IPS-20b (cell line): ENCODE results near the gene NAV1.
"Not testable (repeated sequence)": the region's sequence is repeated elsewhere in the genome, so short reads cannot be mapped to it uniquely, and the experiment has no call there.

Experiments used
- H3K27ac ChIP-seq: one replicate; pipeline ENCODE4 v1.5.1; 2013; ENCODE audit warnings: low read length
- H3K27me3 ChIP-seq: 2 replicates; pipeline ENCODE4 v1.6.1; 2013; ENCODE audit warnings: mild to moderate bottlenecking, low read length, inconsistent platforms; ENCODE audit not compliant: insufficient read depth
- H3K36me3 ChIP-seq: 2 replicates; pipeline ENCODE4 v1.6.1; 2013; ENCODE audit warnings: low read depth, mild to moderate bottlenecking, inconsistent platforms, low read length, moderate library complexity; ENCODE audit not compliant: insufficient read depth
- H3K4me1 ChIP-seq: 2 replicates; pipeline ENCODE4 v1.6.1; 2013; ENCODE audit warnings: mild to moderate bottlenecking, control low read depth, inconsistent platforms, low read length, moderate library complexity; ENCODE audit not compliant: insufficient read depth
- H3K4me3 ChIP-seq: 2 replicates; pipeline ENCODE4 v1.5.1; 2013; ENCODE audit warnings: mild to moderate bottlenecking, low read length, inconsistent platforms
- H3K9ac ChIP-seq: 2 replicates; pipeline ENCODE4 v1.6.1; 2013; ENCODE audit warnings: low read depth, mild to moderate bottlenecking, inconsistent platforms, low read length, moderate library complexity
- H3K9me3 ChIP-seq: 2 replicates; pipeline ENCODE4 v1.6.1; 2013; ENCODE audit warnings: mild to moderate bottlenecking, low read depth, low read length, inconsistent platforms; ENCODE audit not compliant: insufficient read depth

Gene NAV1

DNA sequence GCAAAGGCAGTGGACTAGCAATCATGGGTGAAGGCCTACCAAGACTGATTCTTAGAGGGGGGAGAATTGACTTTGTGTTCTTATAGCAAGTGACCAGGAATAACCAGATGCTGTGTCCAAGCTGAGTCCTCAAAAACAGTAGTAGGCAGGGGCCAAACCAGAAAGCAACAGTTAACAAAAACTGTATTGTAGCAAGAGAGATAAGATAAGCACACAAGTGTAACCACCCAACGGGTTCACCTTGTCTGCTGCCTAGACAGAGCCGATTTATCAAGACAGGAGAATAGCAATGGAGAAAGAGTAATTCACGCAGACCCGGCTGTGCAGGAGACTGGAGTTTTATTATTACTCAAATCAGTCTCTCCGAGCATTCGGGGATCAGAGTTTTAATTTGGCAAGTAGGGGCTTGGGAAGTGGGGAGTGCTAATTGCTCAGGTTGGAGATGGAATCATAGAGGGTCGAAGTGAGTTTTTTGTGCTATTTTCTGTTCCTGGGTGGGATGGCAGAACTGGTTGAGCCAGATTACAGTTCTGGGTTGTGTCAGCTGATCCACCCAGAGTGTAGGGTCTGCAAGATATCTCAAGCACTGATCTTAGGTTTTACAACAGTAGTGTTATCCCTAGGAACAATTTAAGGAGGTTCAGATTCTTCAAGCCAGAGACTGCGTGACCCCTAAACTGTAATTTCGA lies 23.7 kb upstream of the NAV1 start:
- Histone ChIP-seq H3K4me1 (peaks cover 12% of the 10 kb centered on the region; the same call in 1 of the 2 replicates), H3K36me3 (no peaks in the 10 kb centered on the region), H3K4me3 (no peak overlapping the region), H3K9ac (no peak overlapping the region), H3K27me3 (no peaks in the 10 kb centered on the region), H3K27ac (no peak overlapping the region), H3K9me3 (no peaks in the 10 kb centered on the region)

- Histone ChIP-seq H3K4me3 (no peak overlapping the region), H3K9me3 (no peaks in the 10 kb centered on the region), H3K9ac (no peak overlapping the region), H3K27me3 (no peaks in the 10 kb centered on the region), H3K27ac (no peak overlapping the region), H3K4me1 (peaks cover 12% of the 10 kb centered on the region; the same call in 1 of the 2 replicates), H3K36me3 (no peaks in the 10 kb centered on the region)
These were observed 23.0 kb upstream of the NAV1 start for GRCh38 chr1:201515895-201516294.

DNA sequence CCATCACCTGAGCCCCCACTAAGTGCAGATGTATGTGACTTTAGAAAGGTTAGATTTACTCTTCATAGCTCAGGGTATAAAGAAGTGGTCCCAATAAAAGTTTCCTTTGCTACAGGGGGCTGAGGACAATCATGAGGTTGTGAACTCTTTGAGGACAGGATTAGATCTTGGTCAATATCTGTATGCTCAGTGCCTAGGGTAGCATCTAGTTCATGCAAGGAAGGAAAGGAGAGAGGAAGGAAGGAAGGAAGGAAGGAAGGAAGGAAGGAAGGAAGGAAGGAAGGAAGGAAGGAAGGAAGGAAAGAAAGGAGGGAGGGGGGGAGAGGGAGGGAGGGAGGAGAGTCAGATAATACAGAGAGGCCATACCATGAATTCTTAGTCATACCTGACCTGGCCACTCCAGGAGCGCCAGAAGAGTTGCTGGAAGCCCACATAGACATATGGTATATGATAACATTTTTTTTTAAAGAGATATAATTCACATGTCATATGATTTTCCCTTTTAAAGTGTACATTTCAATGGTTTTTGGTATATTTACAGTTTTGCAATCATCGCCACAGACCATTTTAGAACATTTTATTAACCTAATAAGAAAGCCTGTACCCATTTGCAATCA lies 22.3 kb upstream of the NAV1 start:
- no peak overlapping the region for H3K9ac ChIP-seq
- no peak overlapping the region for H3K4me3 ChIP-seq
- H3K36me3 ChIP-seq: no peaks in the 10 kb centered on the region
- H3K4me1 ChIP-seq: peaks cover 10% of the 10 kb centered on the region; the same call in 1 of the 2 replicates
- H3K27ac ChIP-seq: no peak overlapping the region
- H3K9me3 ChIP-seq: no peaks in the 10 kb centered on the region
- H3K27me3 ChIP-seq: no peaks in the 10 kb centered on the region

DNA sequence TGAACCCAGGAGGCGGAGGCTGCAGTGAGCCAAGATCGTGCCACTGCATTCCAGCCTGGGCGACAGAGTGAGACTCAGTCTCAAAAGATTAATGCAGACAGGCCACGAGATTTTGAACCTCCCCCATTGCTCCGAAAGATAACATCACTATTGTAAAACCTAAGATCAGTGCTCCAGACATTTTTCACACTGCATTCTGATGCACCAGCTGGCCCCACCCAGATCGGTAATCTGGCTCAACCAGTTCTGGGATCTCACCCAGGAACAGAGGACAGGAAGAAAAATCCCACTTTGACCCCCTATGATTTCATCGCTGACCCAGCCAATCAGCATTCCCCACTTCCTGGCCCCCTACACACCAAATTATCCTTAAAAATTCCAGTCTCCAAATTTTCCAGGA lies 21.3 kb upstream of the NAV1 start:
- Histone ChIP-seq H3K9me3 (no peaks in the 10 kb centered on the region), H3K4me3 (no peak overlapping the region), H3K9ac (no peak overlapping the region), H3K4me1 (peaks cover 3% of the 10 kb centered on the region; the same call in 1 of the 2 replicates), H3K27ac (no peak overlapping the region), H3K27me3 (no peaks in the 10 kb centered on the region), H3K36me3 (no peaks in the 10 kb centered on the region)

DNA sequence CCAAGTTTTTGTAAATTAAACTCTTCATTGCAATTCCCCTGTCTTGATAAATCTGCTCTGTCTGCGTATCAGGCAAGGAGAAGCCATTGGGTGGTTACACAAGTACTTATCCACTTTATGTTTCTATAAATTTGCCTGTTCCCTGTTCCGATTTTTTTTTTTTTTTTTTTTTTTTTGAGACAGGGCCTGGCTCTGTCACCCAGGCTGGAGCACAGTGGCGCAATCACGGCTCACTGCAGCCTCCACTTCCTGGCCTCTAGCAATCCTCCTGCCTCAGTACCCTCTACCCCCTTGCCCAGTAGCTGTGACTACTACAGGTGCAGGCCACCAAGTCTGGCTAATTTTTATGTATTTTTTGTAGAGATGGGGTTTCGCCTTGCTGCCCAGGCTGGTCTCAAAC lies 20.9 kb upstream of the NAV1 start:
- 0 out of 2 replicates have a peak, but pooled peaks cover 3% of the 10 kb centered on the region for H3K4me1 ChIP-seq
- H3K9ac ChIP-seq: no peak overlapping the region
- no peaks in the 10 kb centered on the region for H3K9me3 ChIP-seq
- H3K27ac ChIP-seq: no peak overlapping the region
- H3K27me3 ChIP-seq: no peaks in the 10 kb centered on the region
- no peak overlapping the region for H3K4me3 ChIP-seq
- no peaks in the 10 kb centered on the region for H3K36me3 ChIP-seq

DNA sequence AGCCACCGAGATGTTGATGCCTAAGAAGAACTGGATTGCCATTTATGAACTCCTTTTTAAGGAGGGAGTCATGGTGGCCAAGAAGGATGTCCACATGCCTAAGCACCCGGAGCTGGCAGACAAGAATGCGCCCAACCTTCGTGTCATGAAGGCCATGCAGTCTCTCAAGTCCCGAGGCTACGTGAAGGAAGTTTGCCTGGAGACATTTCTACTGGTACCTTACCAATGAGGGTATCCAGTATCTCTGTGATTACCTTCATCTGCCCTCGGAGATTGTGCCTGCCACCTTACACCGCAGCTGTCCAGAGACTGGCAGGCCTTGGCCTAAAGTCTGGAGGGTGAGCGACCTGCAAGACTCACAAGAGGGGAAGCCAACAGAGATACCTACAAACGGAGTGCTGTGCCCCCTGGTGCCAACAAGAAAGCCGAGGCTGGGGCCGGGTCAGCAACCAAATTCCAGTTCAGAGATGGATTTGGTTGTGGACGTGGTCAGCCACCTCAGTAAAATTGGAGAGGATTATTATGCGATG lies 18.8 kb upstream of the NAV1 start:
- not testable (repeated sequence) for H3K36me3 ChIP-seq, H3K9me3 ChIP-seq, H3K9ac ChIP-seq, H3K27me3 ChIP-seq, H3K4me3 ChIP-seq, H3K27ac ChIP-seq, H3K4me1 ChIP-seq

- no peaks in the 10 kb centered on the region for H3K4me1 ChIP-seq
- H3K9me3 ChIP-seq: no peaks in the 10 kb centered on the region
- no peaks in the 10 kb centered on the region for H3K27me3 ChIP-seq
- no peak overlapping the region for H3K9ac ChIP-seq
- H3K27ac ChIP-seq: no peak overlapping the region
- H3K36me3 ChIP-seq: no peaks in the 10 kb centered on the region
- H3K4me3 ChIP-seq: no peak overlapping the region
These were observed 13.6 kb upstream of the NAV1 start for GRCh38 chr1:201525193-201525778.

GRCh38 chr1:201527879-201528278 lies 11.0 kb upstream of the NAV1 start:
- Histone ChIP-seq H3K9me3 (no peaks in the 10 kb centered on the region), H3K27ac (no peak overlapping the region), H3K4me1 (peaks cover 10% of the 10 kb centered on the region; the same call in 1 of the 2 replicates), H3K9ac (no peak overlapping the region), H3K27me3 (no peaks in the 10 kb centered on the region; the same call in 1 of the 2 replicates), H3K4me3 (no peak overlapping the region), H3K36me3 (no peaks in the 10 kb centered on the region)

GRCh38 chr1:201528631-201529252 lies 10.2 kb upstream of the NAV1 start:
- Histone ChIP-seq H3K36me3 (no peaks in the 10 kb centered on the region), H3K27me3 (no peaks in the 10 kb centered on the region; the same call in 1 of the 2 replicates), H3K4me3 (no peak overlapping the region), H3K9ac (no peak overlapping the region), H3K4me1 (peaks cover 10% of the 10 kb centered on the region; the same call in 1 of the 2 replicates), H3K9me3 (no peaks in the 10 kb centered on the region), H3K27ac (no peak overlapping the region)

DNA sequence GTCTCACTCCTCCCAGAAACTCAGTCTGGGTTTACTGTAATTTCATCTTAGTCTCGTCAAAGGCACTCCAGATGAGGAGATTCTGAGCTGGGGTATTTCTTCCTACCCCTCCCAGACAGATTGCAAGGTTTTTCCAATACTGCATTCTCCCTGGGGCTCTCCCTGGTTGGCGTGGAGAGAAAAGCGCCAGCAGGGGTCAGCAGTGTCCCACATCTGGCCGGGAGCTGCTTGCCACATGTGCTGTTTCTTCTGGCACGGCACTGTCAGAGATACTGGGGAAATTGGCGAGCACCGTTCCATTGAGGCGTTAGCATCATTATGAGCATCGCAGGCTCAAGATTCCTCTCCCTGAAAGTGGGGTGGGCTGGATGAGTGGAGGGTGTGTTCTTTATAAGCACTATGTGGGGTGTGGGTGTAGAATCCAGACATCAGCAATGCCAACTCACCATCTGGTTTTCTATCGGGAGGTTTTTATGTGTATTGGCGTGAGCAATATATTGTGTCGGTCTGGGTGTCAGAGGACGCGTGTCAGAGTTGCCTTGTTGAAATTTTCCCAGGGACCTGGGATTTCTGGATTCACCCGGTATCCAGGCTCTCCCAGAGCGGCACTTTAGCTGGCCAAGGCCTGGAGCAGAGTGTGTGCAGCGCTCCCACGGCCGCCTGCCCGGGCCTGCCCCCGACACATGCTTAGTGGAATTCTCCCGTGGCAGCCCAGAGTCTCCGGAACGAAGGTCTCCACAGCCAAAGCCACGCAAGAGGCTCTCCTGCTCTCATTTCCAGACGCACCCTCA lies 8.0 kb upstream of the NAV1 start:
- Histone ChIP-seq H3K9me3 (no peaks in the 10 kb centered on the region), H3K9ac (no peak overlapping the region), H3K27ac (no peak overlapping the region)

More for the DNA sequence above, 8.0 kb upstream of the NAV1 start:
- Histone ChIP-seq H3K4me1 (peaks cover 10% of the 10 kb centered on the region; the same call in 1 of the 2 replicates), H3K27me3 (peaks cover 4% of the 10 kb centered on the region), H3K36me3 (no peaks in the 10 kb centered on the region), H3K4me3 (no peak overlapping the region)
